ENCODE data around the gene WSCD2.

GRCh38 chr12:108238474-108238873 is 109.4 kb downstream of the WSCD2 start:
- TF ChIP-seq CTCF (conservative IDR thresholded peaks at IDR 0.05; ENCODE audit: low read length) (no peak), EZH2phosphoT487 (IDR thresholded peaks at IDR 0.05; ENCODE audit: borderline replicate concordance) (no peak)

All from Loucy (cell line).